T-helper 2 cell treated with Interferon-gamma antibody and Interleukin-4, amounts not matched to agents 5 μg/mL and 100 μg/mL, for 36 hours (primary cell): Measurements from ENCODE around the gene DPH6.
A peak's percentile ranks its signal among the peaks of the same experiment; 100 is the strongest.
"Not testable (repeated sequence)": the region's sequence is repeated elsewhere in the genome, so short reads cannot be mapped to it uniquely, and the experiment has no call there.

Experiments
- DNase-seq: peaks from one replicate; pipeline ENCODE4 v3.0.0; 2021; ENCODE audit warnings: low spot score
- H3K27ac Mint-ChIP-seq: one replicate; pipeline ENCODE4 v1.8.0; 2021; ENCODE audit warnings: mild to moderate bottlenecking, mixed read lengths
- H3K27me3 Mint-ChIP-seq: one replicate; pipeline ENCODE4 v1.8.0; 2021; ENCODE audit warnings: low read depth, mixed read lengths
- H3K36me3 Mint-ChIP-seq: one replicate; pipeline ENCODE4 v1.8.0; 2021; ENCODE audit warnings: low read depth, mixed read lengths
- H3K4me1 Mint-ChIP-seq: one replicate; pipeline ENCODE4 v1.8.0; 2021; ENCODE audit warnings: low read depth, mixed read lengths
- H3K4me3 Mint-ChIP-seq: one replicate; pipeline ENCODE4 v1.8.0; 2022; ENCODE audit warnings: mild to moderate bottlenecking, moderate library complexity, mixed read lengths
- H3K9me3 Mint-ChIP-seq: one replicate; pipeline ENCODE4 v1.8.0; 2021; ENCODE audit warnings: mixed read lengths

Gene DPH6, protein sequence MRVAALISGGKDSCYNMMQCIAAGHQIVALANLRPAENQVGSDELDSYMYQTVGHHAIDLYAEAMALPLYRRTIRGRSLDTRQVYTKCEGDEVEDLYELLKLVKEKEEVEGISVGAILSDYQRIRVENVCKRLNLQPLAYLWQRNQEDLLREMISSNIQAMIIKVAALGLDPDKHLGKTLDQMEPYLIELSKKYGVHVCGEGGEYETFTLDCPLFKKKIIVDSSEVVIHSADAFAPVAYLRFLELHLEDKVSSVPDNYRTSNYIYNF

DNA sequence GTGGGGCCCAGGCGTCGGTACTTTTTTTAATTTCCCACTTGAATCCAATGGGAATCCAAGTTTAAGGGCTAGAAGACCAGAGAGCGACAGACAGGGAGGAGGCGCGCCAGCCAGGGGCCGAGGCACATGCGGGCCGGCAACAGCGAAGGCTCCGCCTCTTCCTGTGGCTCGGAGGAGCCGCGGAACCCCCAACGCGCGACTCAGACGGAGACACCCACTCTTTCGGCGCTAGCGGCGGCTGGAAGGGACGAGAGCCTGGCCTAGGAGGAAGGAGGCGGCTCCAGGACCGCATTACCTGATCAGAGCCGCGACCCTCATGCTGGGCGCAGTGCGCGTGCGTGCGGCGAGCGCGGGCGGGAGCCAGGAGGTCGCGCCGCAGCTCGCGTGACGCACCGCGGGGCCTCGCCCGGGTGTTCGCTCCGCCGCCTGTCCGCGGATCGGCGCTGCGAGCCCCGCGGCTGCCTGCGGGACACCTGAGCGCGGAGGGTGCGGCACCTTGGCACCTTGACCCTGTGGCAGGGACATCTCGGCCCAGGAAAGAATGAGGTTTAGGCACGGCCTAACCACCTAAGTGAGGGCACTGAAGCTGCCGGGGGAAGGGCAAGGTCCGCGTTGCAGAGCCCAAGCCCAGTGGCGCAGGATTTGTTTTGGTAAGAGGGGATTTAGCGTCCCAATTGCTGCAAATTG is at the start of gene DPH6:
Gene DPH6, minus strand, starts transcription at position 342 of the 687 bp plus-strand sequence. Its CDS starts 24 bp downstream, at position 318.
- Mint-ChIP-seq H3K4me1 (peaks cover 15% of the 10 kb centered on the region), H3K27me3 (no peaks in the 10 kb centered on the region), H3K36me3 (no peaks in the 10 kb centered on the region), H3K9me3 (no peaks in the 10 kb centered on the region), H3K27ac (peak within 1 kb of the TSS; percentile 98), H3K4me3 (peak within 1 kb of the TSS; percentile 93)
- peak; percentile 82 for DNase-seq

DNA sequence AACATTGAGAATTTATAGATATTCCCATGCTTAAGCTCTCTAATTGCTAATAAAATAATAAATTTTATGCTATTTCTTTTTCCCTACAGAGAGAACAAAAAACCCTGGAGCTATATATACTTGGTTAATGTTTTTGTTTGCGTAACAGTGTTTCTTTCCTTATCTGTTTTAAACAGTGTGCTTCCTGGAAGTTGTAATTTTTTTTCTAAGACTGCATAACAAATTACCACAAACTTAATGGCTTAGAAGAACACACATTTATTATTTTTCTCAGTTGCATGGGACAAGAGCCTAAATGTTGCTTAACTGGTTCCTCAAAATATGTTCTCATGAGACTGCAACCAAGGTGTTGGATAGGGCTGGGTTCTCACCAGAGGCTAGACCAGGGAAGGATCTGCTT is 49.7 kb upstream of the DPH6 start:
- H3K9me3 Mint-ChIP-seq: no peaks in the 10 kb centered on the region
- no peak overlapping the region for H3K4me3 Mint-ChIP-seq
- no peak overlapping the region for H3K27ac Mint-ChIP-seq
- no peak for DNase-seq
- no peaks in the 10 kb centered on the region for H3K4me1 Mint-ChIP-seq
- no peaks in the 10 kb centered on the region for H3K27me3 Mint-ChIP-seq
- no peaks in the 10 kb centered on the region for H3K36me3 Mint-ChIP-seq

DNA sequence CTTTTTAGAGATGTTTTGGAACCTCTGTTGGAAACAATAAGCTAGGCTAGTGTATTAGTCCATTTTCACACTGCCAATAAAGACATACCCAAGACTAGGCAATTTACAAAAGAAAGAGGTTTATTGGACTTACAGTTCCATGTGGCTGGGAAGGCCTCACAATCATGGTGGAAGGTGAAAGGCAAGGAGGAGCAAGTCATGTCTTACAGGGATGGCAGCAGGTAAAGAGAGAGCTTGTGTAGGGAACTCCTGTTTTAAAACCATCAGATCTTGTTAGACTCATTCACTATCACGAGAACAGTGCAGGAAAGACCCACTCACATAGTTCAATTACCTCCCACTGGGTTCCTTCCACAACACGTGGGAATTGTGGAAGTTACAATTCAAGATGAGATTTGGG is 46.0 kb upstream of the DPH6 start:
- not testable (repeated sequence) for H3K36me3 Mint-ChIP-seq, DNase-seq, H3K4me1 Mint-ChIP-seq, H3K27ac Mint-ChIP-seq, H3K4me3 Mint-ChIP-seq, H3K9me3 Mint-ChIP-seq, H3K27me3 Mint-ChIP-seq

DNA sequence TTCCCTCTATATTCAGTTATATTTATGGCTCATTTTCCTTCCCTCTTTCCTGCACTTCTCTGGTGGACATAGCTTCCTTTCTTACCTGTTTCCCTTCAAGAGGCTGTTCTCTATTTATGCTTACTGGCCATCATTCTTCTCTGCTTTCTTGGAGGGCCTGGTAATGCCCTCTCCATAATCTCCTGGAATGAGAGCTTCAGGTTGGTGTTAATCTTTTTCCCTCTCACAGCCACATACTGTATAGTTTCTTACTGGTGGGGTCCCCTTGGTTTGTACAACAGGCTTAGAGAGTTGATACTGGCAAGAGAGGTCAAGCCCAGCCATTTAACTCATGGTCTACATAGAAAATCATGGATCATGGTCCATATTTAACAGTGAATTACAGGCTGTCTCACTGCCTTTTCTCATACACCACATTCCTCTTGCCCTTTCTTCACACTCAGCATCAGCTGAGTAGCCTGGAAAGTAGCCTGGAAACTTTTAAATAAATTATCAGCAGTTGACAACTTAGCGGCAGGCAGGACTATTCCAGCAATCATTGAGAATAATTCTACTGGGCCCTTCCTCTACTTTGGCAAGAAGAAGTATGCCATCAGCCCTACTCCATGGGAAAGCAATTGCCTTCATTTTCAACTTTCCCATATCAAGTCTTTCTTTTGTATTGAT is 38.0 kb upstream of the DPH6 start:
- no peaks in the 10 kb centered on the region for H3K9me3 Mint-ChIP-seq
- DNase-seq: no peak
- H3K27ac Mint-ChIP-seq: no peak overlapping the region

DNA sequence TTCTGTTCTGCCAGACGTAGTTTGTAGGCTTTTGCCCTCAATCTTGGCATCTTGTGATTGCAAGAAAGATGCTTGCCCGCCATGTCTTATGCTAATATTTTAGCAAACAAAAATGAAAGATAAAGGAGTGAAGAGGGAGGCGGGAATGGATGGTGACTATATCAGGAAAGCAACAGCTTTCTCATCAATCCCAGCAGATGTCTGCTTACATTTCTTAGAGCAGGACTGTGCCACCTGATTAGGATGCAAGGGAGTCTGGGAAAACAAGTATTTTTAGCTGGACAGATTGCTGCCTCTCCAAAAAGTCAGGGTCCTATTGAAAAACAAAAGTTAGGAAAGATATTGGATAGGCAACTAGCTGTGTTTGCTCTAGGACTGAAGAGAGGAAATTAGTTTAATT is 34.6 kb upstream of the DPH6 start:
- Mint-ChIP-seq H3K27ac (no peak overlapping the region), H3K4me3 (no peak overlapping the region), H3K27me3 (peaks cover 2% of the 10 kb centered on the region), H3K9me3 (no peaks in the 10 kb centered on the region), H3K4me1 (no peaks in the 10 kb centered on the region), H3K36me3 (no peaks in the 10 kb centered on the region)
- DNase-seq: no peak

More for the DNA sequence above, 38.0 kb upstream of the DPH6 start:
- H3K4me1 Mint-ChIP-seq: no peaks in the 10 kb centered on the region
- H3K27me3 Mint-ChIP-seq: peaks cover 5% of the 10 kb centered on the region
- H3K36me3 Mint-ChIP-seq: no peaks in the 10 kb centered on the region
- H3K4me3 Mint-ChIP-seq: no peak overlapping the region

DNA sequence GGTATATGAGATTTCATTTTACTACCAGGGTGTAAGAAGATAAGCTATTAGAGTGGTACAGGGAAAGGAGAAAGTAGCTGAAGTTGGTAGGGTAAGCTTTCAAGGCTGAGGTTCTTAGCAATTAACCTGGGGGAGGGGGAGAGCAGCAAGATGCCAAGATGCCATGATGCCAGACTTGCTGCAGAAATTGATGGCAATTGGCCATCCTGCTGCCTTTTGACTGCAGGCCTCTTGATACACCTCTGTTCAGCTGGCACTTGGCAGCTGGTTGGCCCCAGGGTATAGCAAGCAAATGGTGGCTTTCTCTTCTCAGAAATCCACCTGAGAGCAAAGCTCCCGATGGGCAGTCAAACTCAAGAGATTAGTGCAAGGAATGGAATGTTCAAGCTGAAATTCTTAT is 21.4 kb upstream of the DPH6 start:
- no peaks in the 10 kb centered on the region for H3K36me3 Mint-ChIP-seq
- H3K27ac Mint-ChIP-seq: no peak overlapping the region
- DNase-seq: no peak
- no peak overlapping the region for H3K4me3 Mint-ChIP-seq
- H3K27me3 Mint-ChIP-seq: peaks cover 2% of the 10 kb centered on the region
- no peaks in the 10 kb centered on the region for H3K9me3 Mint-ChIP-seq
- H3K4me1 Mint-ChIP-seq: no peaks in the 10 kb centered on the region

DNA sequence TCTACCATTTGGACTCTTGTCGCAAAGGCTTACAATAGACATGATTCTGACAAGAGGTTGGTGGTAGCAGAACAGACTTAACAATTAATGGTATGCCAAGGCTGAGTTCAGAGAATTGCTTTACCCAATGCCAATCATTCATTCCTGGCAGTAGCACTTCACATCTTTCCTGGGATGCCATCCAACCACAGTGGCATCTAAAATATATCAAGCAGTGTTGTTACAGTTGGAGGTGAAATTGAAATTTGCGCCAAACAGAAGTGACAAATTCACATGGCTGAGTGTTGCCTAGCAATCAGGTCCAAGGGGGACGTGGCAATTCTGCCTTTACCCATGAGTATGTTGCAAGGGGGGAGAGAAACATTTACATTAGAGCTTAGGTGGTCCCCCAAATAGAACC is 21.0 kb upstream of the DPH6 start:
- Mint-ChIP-seq H3K36me3 (no peaks in the 10 kb centered on the region), H3K4me1 (no peaks in the 10 kb centered on the region), H3K4me3 (no peak overlapping the region), H3K9me3 (no peaks in the 10 kb centered on the region), H3K27me3 (peaks cover 2% of the 10 kb centered on the region), H3K27ac (no peak overlapping the region)
- DNase-seq: no peak

DNA sequence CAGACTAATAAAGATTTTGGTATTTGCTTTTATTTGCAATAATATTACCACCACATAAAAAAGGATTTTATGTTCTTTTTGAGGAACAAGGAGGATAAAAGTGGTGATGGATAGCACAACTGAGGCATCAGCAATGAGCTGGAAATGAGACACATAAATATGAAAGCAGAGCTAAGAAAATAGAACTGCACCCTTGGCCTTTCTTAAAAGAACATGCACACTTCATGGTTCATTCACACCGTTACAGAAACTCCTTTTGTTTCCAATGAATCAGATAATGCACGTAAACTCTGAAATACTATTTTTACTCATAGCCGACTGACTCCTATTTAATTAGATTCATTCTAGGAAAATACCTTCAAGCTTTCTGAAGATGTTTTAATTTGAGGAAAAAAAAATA is 19.9 kb upstream of the DPH6 start:
- DNase-seq: no peak

DNA sequence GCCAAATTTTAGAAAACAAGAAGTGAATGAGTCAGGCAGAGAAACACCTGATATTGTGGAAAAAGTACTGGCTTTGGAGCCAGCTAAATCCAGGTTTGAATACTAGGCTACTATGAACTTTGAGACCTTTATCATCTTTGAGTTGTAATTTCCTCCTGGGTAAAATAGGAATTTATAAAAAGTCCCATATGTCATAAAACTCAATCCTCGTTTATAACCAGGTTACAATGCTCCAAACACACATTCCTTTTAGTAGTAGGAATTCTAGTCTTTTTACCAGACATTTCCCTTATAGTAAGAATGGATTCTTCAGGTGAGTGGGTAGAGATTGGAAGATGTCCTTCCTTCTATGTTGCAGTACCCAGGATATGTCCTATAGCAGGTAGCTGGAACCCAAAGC is 16.7 kb upstream of the DPH6 start:
- Mint-ChIP-seq H3K4me1 (no peaks in the 10 kb centered on the region), H3K4me3 (no peak overlapping the region), H3K27me3 (peaks cover 2% of the 10 kb centered on the region)

More for the DNA sequence above, 19.9 kb upstream of the DPH6 start:
- no peak overlapping the region for H3K4me3 Mint-ChIP-seq
- no peaks in the 10 kb centered on the region for H3K4me1 Mint-ChIP-seq
- no peaks in the 10 kb centered on the region for H3K36me3 Mint-ChIP-seq
- H3K27ac Mint-ChIP-seq: no peak overlapping the region
- no peaks in the 10 kb centered on the region for H3K9me3 Mint-ChIP-seq
- peaks cover 2% of the 10 kb centered on the region for H3K27me3 Mint-ChIP-seq

DNA sequence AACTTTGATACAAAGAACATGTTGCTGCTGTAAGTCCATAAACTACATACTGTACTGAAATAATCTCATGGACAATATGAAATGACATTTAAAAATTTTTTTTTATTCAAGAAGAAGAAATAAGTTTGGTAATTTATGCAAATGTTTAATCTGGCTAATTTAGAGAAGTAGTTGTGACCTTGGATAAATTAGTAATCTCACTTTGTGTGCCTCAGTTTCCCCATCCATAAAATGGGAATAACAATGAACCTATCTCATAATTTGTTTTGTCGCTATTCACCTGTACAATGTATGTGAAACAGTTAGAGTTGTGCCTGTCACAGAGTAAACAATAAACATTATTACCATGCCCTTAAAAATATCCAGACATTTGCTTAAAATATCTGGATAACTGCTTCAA is 15.3 kb upstream of the DPH6 start:
- no peak for DNase-seq
- Mint-ChIP-seq H3K27ac (no peak overlapping the region), H3K9me3 (no peaks in the 10 kb centered on the region), H3K36me3 (no peaks in the 10 kb centered on the region), H3K4me3 (no peak overlapping the region), H3K27me3 (peaks cover 2% of the 10 kb centered on the region), H3K4me1 (peaks cover 2% of the 10 kb centered on the region)

More for the DNA sequence above, 16.7 kb upstream of the DPH6 start:
- no peak overlapping the region for H3K27ac Mint-ChIP-seq
- no peak for DNase-seq
- no peaks in the 10 kb centered on the region for H3K9me3 Mint-ChIP-seq
- H3K36me3 Mint-ChIP-seq: no peaks in the 10 kb centered on the region

DNA sequence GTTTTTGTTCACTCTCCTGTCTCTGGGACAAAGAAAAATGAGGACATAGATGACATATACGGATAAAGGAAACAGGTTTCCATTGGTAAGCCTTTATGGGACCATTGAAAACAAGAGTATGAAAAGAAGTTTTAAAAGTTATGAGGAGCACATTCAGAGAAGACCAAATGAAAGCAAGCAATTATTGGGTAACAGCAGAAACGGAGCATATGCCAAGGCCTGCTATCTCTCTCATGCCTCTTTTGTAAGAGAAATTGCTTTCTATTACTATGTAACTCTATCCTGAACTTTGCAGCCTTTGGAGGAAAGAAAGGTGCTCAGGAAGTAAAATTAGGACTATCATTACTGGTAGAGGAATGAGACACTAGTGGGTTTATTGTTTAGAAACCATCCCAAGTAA is 14.9 kb upstream of the DPH6 start:
- DNase-seq: no peak
- H3K4me3 Mint-ChIP-seq: no peak overlapping the region
- peaks cover 2% of the 10 kb centered on the region for H3K4me1 Mint-ChIP-seq
- H3K27ac Mint-ChIP-seq: no peak overlapping the region
- H3K9me3 Mint-ChIP-seq: no peaks in the 10 kb centered on the region
- no peaks in the 10 kb centered on the region for H3K27me3 Mint-ChIP-seq
- no peaks in the 10 kb centered on the region for H3K36me3 Mint-ChIP-seq

DNA sequence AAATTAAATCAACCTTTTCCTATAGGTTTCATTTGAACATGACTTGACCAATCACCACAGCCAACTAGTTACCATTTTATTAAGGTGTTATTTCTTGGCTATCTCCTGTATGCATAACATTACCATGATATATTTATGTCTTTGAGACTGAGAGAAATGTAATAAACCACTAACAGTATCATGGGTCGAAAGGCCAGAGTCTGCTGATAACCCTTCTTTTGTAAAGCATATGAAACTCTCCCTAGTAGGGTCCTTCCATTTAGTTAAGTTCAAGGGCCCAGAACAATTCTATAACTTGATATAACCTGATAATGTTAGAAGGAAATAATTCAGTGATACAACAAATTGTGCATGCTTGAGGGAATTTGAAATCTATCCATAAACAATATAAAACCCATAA is 14.3 kb upstream of the DPH6 start:
- Mint-ChIP-seq H3K36me3 (no peaks in the 10 kb centered on the region), H3K9me3 (no peaks in the 10 kb centered on the region), H3K4me1 (peaks cover 2% of the 10 kb centered on the region), H3K4me3 (no peak overlapping the region), H3K27me3 (no peaks in the 10 kb centered on the region), H3K27ac (no peak overlapping the region)
- no peak for DNase-seq

DNA sequence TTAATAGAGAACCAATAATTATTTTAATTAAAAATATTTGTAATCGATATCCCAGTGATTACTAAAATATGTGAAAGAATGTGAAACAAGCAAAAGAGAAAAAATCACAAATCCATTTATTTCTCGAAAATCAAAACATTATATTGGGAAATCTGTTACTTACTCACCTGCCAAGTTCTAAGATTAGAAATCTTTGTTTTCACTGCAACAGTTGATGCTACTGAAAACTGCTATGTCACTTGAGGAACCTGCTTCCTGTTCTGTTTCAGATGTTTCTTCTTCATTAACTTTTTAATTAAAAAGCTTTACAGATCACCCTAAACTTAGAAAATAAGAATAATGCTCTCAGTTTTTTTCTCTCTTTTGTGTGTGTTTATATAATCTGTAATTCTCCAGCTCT is 13.7 kb upstream of the DPH6 start:
- H3K9me3 Mint-ChIP-seq: no peaks in the 10 kb centered on the region
- H3K4me1 Mint-ChIP-seq: peaks cover 2% of the 10 kb centered on the region
- no peak overlapping the region for H3K27ac Mint-ChIP-seq
- no peak overlapping the region for H3K4me3 Mint-ChIP-seq
- no peak for DNase-seq
- no peaks in the 10 kb centered on the region for H3K27me3 Mint-ChIP-seq
- H3K36me3 Mint-ChIP-seq: no peaks in the 10 kb centered on the region

DNA sequence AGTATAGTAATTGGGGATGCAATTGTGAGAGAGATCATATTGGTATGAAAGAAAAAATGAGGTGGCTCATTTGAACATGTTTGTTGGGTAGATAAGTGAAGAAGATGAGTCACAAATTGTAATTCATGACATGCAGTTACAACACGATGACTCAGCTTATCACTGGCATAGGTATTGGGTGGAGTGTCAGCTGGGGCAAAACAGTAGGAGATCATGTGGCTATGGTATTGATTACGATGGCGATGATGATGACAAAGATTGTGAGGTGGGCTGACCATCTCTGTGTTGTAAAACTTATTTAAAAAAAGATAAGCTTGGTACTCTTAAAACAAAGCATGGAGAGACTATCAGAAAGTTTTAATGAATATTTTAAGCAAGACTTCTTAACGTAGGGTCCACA is 11.6 kb upstream of the DPH6 start:
- Mint-ChIP-seq H3K4me1 (peaks cover 2% of the 10 kb centered on the region), H3K4me3 (no peak overlapping the region), H3K27ac (no peak overlapping the region), H3K27me3 (no peaks in the 10 kb centered on the region), H3K9me3 (no peaks in the 10 kb centered on the region), H3K36me3 (no peaks in the 10 kb centered on the region)
- DNase-seq: no peak
